ENCODE results near the gene CREBL2.
"Not testable (repeated sequence)": the region's sequence is repeated elsewhere in the genome, so short reads cannot be mapped to it uniquely, and the experiment has no call there.

Gene CREBL2

DNA sequence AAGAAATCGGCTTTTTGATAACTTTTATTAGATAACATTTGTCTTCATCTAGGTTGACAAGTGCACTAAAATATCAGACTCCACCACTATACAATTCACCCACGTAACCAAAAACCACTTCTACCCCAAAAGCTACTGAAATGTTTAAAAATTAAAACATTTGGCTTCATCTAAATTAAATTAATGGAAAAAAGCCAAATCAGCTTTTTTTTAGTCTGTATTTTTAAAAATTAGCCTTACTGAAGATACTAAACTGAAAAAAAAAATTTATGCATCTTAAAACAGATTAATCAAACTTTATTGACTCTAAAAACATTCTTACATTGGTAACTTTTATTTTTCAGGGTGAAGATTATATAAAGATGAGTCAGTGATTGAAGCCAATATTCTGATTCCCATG lies 30.0 kb downstream of the CREBL2 start:
- no peak for TF ChIP-seq EZH2phosphoT487 (IDR thresholded peaks at IDR 0.05; ENCODE audit: borderline replicate concordance, low read length)
- TF ChIP-seq, protein P1, sequence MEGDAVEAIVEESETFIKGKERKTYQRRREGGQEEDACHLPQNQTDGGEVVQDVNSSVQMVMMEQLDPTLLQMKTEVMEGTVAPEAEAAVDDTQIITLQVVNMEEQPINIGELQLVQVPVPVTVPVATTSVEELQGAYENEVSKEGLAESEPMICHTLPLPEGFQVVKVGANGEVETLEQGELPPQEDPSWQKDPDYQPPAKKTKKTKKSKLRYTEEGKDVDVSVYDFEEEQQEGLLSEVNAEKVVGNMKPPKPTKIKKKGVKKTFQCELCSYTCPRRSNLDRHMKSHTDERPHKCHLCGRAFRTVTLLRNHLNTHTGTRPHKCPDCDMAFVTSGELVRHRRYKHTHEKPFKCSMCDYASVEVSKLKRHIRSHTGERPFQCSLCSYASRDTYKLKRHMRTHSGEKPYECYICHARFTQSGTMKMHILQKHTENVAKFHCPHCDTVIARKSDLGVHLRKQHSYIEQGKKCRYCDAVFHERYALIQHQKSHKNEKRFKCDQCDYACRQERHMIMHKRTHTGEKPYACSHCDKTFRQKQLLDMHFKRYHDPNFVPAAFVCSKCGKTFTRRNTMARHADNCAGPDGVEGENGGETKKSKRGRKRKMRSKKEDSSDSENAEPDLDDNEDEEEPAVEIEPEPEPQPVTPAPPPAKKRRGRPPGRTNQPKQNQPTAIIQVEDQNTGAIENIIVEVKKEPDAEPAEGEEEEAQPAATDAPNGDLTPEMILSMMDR (IDR thresholded peaks at IDR 0.05; ENCODE audit: low read depth, low read length, poor library complexity, severe bottlenecking): no peak
- no peaks in the 10 kb centered on the region for H3K9me3 ChIP-seq (ENCODE audit: control insufficient read depth, insufficient read depth, low read length)
- no peaks in the 10 kb centered on the region for H3K9me2 ChIP-seq (replicated peaks; ENCODE audit: control insufficient read depth, low read length)
- no peaks in the 10 kb centered on the region for H3F3A ChIP-seq (ENCODE audit: control insufficient read depth, insufficient read depth)
- no peaks in the 10 kb centered on the region for H3K4me1 ChIP-seq (ENCODE audit: control insufficient read depth, low read length)
- H4K20me1 ChIP-seq (ENCODE audit: control insufficient read depth, insufficient read depth, low read depth, low read length): no peaks in the 10 kb centered on the region
- no peak overlapping the region for H3K4me2 ChIP-seq (ENCODE audit: low read length)
- no peaks in the 10 kb centered on the region for H3K79me2 ChIP-seq (ENCODE audit: control insufficient read depth, low read length)
- H3K27me3 ChIP-seq (ENCODE audit: control insufficient read depth, low read length): no peaks in the 10 kb centered on the region
- no peak overlapping the region for H3K4me3 ChIP-seq (ENCODE audit: low read length)
- H3K36me3 ChIP-seq (ENCODE audit: control insufficient read depth, low read length): peaks cover 9% of the 10 kb centered on the region
- H3K27ac ChIP-seq (ENCODE audit: low read depth, low read length): no peak overlapping the region

DNA sequence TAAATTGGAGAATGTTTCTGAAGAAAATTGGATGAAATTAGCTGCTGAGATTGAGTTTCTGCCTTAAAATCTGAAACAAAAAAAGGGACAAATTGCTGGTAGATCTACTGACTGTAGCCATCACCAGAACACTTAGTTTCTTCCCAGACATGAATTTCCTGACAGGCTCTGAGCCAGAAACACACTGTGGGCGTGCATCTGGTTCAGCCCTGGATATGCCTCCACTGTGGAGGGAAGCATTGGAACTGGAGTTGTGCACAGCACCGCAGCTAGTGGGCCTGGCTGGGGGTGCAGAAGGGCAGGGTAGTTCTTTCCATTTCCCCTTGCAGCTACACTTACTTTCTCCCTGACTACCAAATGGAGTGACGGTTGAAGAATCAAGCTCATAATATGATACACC lies 31.2 kb downstream of the CREBL2 start:
- no peak overlapping the region for H3K27ac ChIP-seq (ENCODE audit: low read depth, low read length)
- H3K36me3 ChIP-seq (ENCODE audit: control insufficient read depth, low read length): peaks cover 5% of the 10 kb centered on the region
- H3K4me2 ChIP-seq (ENCODE audit: low read length): no peak overlapping the region
- no peaks in the 10 kb centered on the region for H3F3A ChIP-seq (ENCODE audit: control insufficient read depth, insufficient read depth)
- no peaks in the 10 kb centered on the region for H3K27me3 ChIP-seq (ENCODE audit: control insufficient read depth, low read length)
- H3K9me2 ChIP-seq (replicated peaks; ENCODE audit: control insufficient read depth, low read length): no peaks in the 10 kb centered on the region
- no peaks in the 10 kb centered on the region for H3K79me2 ChIP-seq (ENCODE audit: control insufficient read depth, low read length)
- no peaks in the 10 kb centered on the region for H3K4me1 ChIP-seq (ENCODE audit: control insufficient read depth, low read length)
- H3K9me3 ChIP-seq (ENCODE audit: control insufficient read depth, insufficient read depth, low read length): peaks cover 6% of the 10 kb centered on the region; the same call in 1 of the 2 replicates
- TF ChIP-seq, protein P1 (IDR thresholded peaks at IDR 0.05; ENCODE audit: low read depth, low read length, poor library complexity, severe bottlenecking): no peak
- TF ChIP-seq EZH2phosphoT487 (IDR thresholded peaks at IDR 0.05; ENCODE audit: borderline replicate concordance, low read length): no peak
- no peaks in the 10 kb centered on the region for H4K20me1 ChIP-seq (ENCODE audit: control insufficient read depth, insufficient read depth, low read depth, low read length)
- no peak overlapping the region for H3K4me3 ChIP-seq (ENCODE audit: low read length)

DNA sequence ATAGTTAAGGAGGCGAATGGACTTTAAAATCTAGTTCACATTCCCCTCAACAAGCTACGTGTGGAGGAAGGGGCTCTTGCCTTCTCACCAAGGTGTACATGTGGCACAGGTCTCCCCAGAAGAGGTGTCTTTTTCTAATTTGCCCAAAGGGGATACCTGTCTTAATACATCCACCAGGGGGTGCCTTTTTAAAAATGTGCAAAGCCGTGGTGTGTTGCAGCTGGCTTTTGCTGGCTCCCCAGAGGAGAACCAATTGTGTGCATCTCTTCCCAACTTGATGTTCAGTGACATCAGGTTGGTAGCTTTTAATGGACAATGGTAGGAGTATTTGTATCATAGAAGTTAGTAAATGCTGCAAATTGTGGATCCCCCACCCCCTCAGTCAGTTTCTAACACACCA lies 33.8 kb downstream of the CREBL2 start:
- TF ChIP-seq EZH2phosphoT487 (IDR thresholded peaks at IDR 0.05; ENCODE audit: borderline replicate concordance, low read length): no peak
- TF ChIP-seq, protein P1 (IDR thresholded peaks at IDR 0.05; ENCODE audit: low read depth, low read length, poor library complexity, severe bottlenecking): peak; percentile 66
- Histone ChIP-seq H3K4me2 (ENCODE audit: low read length) (no peak overlapping the region), H3F3A (ENCODE audit: control insufficient read depth, insufficient read depth) (no peaks in the 10 kb centered on the region), H3K36me3 (ENCODE audit: control insufficient read depth, low read length) (peaks cover 5% of the 10 kb centered on the region; the same call in 1 of the 2 replicates), H3K4me1 (ENCODE audit: control insufficient read depth, low read length) (no peaks in the 10 kb centered on the region), H3K27me3 (ENCODE audit: control insufficient read depth, low read length) (no peaks in the 10 kb centered on the region), H3K9me3 (ENCODE audit: control insufficient read depth, insufficient read depth, low read length) (peaks cover 22% of the 10 kb centered on the region), H4K20me1 (ENCODE audit: control insufficient read depth, insufficient read depth, low read depth, low read length) (no peaks in the 10 kb centered on the region), H3K27ac (ENCODE audit: low read depth, low read length) (no peak overlapping the region), H3K79me2 (ENCODE audit: control insufficient read depth, low read length) (no peaks in the 10 kb centered on the region), H3K9me2 (replicated peaks; ENCODE audit: control insufficient read depth, low read length) (no peaks in the 10 kb centered on the region), H3K4me3 (ENCODE audit: low read length) (no peak overlapping the region)

DNA sequence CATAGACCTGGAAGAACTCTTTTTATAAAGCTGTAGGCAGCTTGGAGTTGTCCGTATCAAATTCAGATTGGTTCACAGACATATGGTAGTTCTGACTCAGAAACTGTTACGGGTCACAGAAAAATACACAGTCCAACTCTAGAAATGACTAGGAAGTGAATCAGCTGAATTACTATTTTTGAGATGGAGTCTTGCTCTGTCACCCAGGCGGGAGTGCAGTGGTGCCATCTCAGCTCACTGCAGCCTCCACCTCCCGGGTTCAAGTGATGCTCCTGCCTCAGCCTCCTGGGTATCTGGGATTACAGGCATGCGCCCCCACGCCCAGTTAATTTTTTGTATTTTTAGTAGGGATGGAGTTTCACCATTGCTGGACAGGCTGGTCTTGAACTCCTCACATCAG lies 34.3 kb downstream of the CREBL2 start:
- H3K36me3 ChIP-seq (ENCODE audit: control insufficient read depth, low read length); H3K4me3 ChIP-seq (ENCODE audit: low read length); H3K79me2 ChIP-seq (ENCODE audit: control insufficient read depth, low read length); H3F3A ChIP-seq (ENCODE audit: control insufficient read depth, insufficient read depth); H3K4me2 ChIP-seq (ENCODE audit: low read length); H3K27me3 ChIP-seq (ENCODE audit: control insufficient read depth, low read length); H3K4me1 ChIP-seq (ENCODE audit: control insufficient read depth, low read length); H3K27ac ChIP-seq (ENCODE audit: low read depth, low read length); H4K20me1 ChIP-seq (ENCODE audit: control insufficient read depth, insufficient read depth, low read depth, low read length); H3K9me2 ChIP-seq (replicated peaks; ENCODE audit: control insufficient read depth, low read length): not testable (repeated sequence)
- H3K9me3 ChIP-seq (ENCODE audit: control insufficient read depth, insufficient read depth, low read length): peaks cover 22% of the 10 kb centered on the region

All from DOHH2 (cell line).